NK-92 (cell line): ENCODE measurements around the gene TGM5.
"Not testable (repeated sequence)": the region's sequence is repeated elsewhere in the genome, so short reads cannot be mapped to it uniquely, and the experiment has no call there.

Experiments used
- DNase-seq: peaks from one replicate; lab custom pipeline; 2025; ENCODE audit not compliant: unreplicated experiment; lab: John Stamatoyannopoulos, UW

Gene TGM5

GRCh38 chr15:43249699-43250203 lies 17.0 kb downstream of the TGM5 start:
- no peak for DNase-seq

GRCh38 chr15:43249236-43249635 lies 17.5 kb downstream of the TGM5 start:
- no peak for DNase-seq

- no peak for DNase-seq
These were observed 20.4 kb downstream of the TGM5 start for GRCh38 chr15:43246261-43246774.

- DNase-seq = no peak
These were observed 22.6 kb downstream of the TGM5 start for GRCh38 chr15:43244092-43244491.

- no peak for DNase-seq
These were observed 23.6 kb downstream of the TGM5 start for GRCh38 chr15:43243020-43243645.

- DNase-seq = no peak
These were observed 24.1 kb downstream of the TGM5 start for GRCh38 chr15:43242616-43243015.

GRCh38 chr15:43241100-43241499 lies 25.6 kb downstream of the TGM5 start:
- no peak for DNase-seq

GRCh38 chr15:43239732-43240491 lies 26.8 kb downstream of the TGM5 start:
- no peak for DNase-seq

- DNase-seq = no peak
These were observed 28.0 kb downstream of the TGM5 start for GRCh38 chr15:43238671-43239131.

GRCh38 chr15:43237842-43238470 lies 28.8 kb downstream of the TGM5 start:
- no peak for DNase-seq

- DNase-seq = no peak
These were observed 31.2 kb downstream of the TGM5 start for GRCh38 chr15:43235536-43235935.

GRCh38 chr15:43232289-43232874 lies 34.3 kb downstream of the TGM5 start:
- no peak for DNase-seq

GRCh38 chr15:43230640-43231115 lies 36.0 kb downstream of the TGM5 start:
- no peak for DNase-seq

- DNase-seq = no peak
These were observed 36.8 kb downstream of the TGM5 start for GRCh38 chr15:43229977-43230376.

- no peak for DNase-seq
These were observed 40.1 kb downstream of the TGM5 start for GRCh38 chr15:43226436-43227305.

- DNase-seq = not testable (repeated sequence)
These were observed 40.8 kb downstream of the TGM5 start for GRCh38 chr15:43225950-43226255.

- no peak for DNase-seq
These were observed 41.4 kb downstream of the TGM5 start for GRCh38 chr15:43225201-43225949.

- no peak for DNase-seq
These were observed 45.3 kb downstream of the TGM5 start for GRCh38 chr15:43221422-43221821.

GRCh38 chr15:43220991-43221403 lies 45.7 kb downstream of the TGM5 start, which contains the start of gene EPB42:
Gene EPB42, minus strand, starts transcription at chr15:43221018. Its CDS starts 193 bp downstream, at chr15:43220825.
- DNase-seq = no peak
